ENCODE measurements around the gene MTCL1. TPM values are rescaled to one million over a fixed set of nuclear protein-coding genes. Genes with fewer than 3 reads are reported as not detected.

MTCL1 gene
- total RNA-seq, 1 donor from 2014 or later: 2.9 TPM

DNA sequence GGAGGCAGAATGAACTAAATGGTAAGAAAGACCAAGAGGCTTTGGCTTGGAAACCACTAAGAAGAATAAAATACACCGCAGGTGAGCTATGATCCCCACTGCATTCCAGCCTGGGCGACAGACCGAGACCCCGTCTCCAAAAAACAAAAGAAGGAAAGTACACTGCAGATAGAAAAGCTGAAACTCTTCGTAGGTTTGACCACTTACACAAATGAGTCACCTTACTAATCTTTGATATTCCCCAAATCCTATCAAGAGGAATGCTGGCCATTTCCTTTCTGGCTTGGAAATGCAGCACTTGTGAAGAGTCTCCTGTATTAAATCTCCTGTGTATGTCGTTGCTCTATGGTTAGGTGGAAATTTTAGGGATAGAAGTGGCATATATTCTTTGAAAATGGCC is 108.8 kb downstream of the MTCL1 start:
- TF ChIP-seq, protein P1, sequence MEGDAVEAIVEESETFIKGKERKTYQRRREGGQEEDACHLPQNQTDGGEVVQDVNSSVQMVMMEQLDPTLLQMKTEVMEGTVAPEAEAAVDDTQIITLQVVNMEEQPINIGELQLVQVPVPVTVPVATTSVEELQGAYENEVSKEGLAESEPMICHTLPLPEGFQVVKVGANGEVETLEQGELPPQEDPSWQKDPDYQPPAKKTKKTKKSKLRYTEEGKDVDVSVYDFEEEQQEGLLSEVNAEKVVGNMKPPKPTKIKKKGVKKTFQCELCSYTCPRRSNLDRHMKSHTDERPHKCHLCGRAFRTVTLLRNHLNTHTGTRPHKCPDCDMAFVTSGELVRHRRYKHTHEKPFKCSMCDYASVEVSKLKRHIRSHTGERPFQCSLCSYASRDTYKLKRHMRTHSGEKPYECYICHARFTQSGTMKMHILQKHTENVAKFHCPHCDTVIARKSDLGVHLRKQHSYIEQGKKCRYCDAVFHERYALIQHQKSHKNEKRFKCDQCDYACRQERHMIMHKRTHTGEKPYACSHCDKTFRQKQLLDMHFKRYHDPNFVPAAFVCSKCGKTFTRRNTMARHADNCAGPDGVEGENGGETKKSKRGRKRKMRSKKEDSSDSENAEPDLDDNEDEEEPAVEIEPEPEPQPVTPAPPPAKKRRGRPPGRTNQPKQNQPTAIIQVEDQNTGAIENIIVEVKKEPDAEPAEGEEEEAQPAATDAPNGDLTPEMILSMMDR (IDR thresholded peaks at IDR 0.05): no peak
- intact Hi-C loops (cut with micrococcal nuclease): no loop called here
- POLR2A ChIA-PET: no interaction called here

DNA sequence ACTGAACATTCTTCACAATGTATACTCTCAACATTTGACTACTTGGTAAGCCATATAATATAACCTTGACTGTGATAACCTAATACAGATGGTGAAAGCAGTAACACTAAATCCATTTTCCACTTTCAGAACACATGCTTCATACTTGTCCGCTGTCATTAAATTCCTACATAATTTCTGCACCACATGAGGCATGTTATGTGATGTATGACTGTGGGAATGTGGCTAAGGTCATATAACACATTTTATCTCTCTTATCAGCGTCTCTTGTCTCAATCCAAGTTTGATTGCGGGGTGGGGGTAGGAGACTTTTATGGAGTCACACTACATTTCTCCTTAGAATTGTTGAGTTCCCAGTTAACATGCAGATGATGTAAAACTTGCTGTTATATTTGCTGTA is 110.9 kb downstream of the MTCL1 start:
- peaks cover 5% of the 10 kb centered on the region for H3K4me1 Mint-ChIP-seq

More for the DNA sequence above, 108.8 kb downstream of the MTCL1 start:
- peaks cover 11% of the 10 kb centered on the region for H3K4me1 Mint-ChIP-seq
- CTCF ChIA-PET: no interaction called here
- H3K9me3 Mint-ChIP-seq: no peaks in the 10 kb centered on the region
- H3K4me3 Mint-ChIP-seq: no peak overlapping the region
- ATAC-seq (ENCODE audit: low read depth): no peak
- peaks cover 7% of the 10 kb centered on the region for H3K36me3 Mint-ChIP-seq (ENCODE audit: low read depth)
- H3K27ac Mint-ChIP-seq: no peak overlapping the region
- DNase-seq: no peak
- no peaks in the 10 kb centered on the region for H3K27me3 Mint-ChIP-seq

DNA sequence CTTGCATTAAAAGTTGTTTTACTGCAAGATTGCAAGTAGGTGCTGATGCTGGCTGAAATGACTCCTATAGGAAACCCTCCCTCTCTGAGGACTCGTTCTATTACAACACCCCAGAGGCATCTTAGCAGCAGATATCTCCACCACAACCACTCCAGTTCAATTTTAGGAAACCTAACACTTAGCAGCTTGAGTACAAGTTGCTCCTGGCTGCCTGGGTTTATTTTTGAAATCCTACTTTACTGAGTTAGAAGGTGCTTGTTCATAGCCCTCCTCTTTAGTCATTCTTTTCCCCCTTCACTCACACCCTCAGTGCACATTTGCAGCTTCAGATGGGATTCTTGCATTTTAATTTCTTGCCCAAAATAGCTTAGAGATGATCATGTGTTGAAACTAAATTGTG is 111.5 kb downstream of the MTCL1 start:
- intact Hi-C loops (cut with micrococcal nuclease): no loop called here
- CTCF ChIA-PET: no interaction called here
- H3K4me3 Mint-ChIP-seq: no peak overlapping the region

More for the DNA sequence above, 110.9 kb downstream of the MTCL1 start:
- ChIA-PET CTCF (no interaction called here), POLR2A (no interaction called here)
- H3K27ac Mint-ChIP-seq: no peak overlapping the region
- H3K27me3 Mint-ChIP-seq: no peaks in the 10 kb centered on the region
- H3K9me3 Mint-ChIP-seq: no peaks in the 10 kb centered on the region
- peaks cover 7% of the 10 kb centered on the region for H3K36me3 Mint-ChIP-seq (ENCODE audit: low read depth)
- DNase-seq (no peak), ATAC-seq (ENCODE audit: low read depth) (no peak)
- TF ChIP-seq, protein P1 (IDR thresholded peaks at IDR 0.05): no peak
- no peak overlapping the region for H3K4me3 Mint-ChIP-seq
- intact Hi-C loops (cut with micrococcal nuclease): no loop called here

DNA sequence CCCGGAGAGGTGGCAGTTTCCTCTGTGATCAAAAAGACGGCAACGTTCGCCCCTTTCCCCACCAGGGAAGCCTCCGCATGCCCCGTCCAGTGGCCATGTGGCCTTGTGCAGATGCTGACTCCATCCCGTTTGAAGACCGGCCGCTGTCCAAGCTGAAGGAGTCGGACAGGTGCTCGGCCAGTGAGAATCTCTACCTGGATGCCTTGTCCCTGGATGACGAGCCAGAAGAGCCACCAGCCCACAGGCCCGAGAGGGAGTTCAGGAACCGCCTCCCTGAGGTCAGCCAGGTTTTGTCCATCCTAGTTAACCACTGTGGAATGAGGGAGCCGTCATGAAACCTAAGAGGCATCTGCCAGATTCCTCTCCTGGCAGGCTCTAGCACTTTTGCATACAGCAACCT is 113.6 kb downstream of the MTCL1 start:
- CTCF ChIA-PET: no interaction called here
- H3K27me3 Mint-ChIP-seq: no peaks in the 10 kb centered on the region
- no peaks in the 10 kb centered on the region for H3K4me1 Mint-ChIP-seq
- H3K9me3 Mint-ChIP-seq: no peaks in the 10 kb centered on the region
- intact Hi-C loops (cut with micrococcal nuclease): no loop called here
- POLR2A ChIA-PET: no interaction called here
- ATAC-seq (ENCODE audit: low read depth) (no peak), DNase-seq (no peak)
- H3K36me3 Mint-ChIP-seq (ENCODE audit: low read depth): peaks cover 4% of the 10 kb centered on the region
- no peak overlapping the region for H3K4me3 Mint-ChIP-seq
- no peak overlapping the region for H3K27ac Mint-ChIP-seq
- TF ChIP-seq, protein P1 (IDR thresholded peaks at IDR 0.05): no peak

More for the DNA sequence above, 111.5 kb downstream of the MTCL1 start:
- TF ChIP-seq, protein P1 (IDR thresholded peaks at IDR 0.05): no peak
- Mint-ChIP-seq H3K4me1 (peaks cover 4% of the 10 kb centered on the region), H3K36me3 (ENCODE audit: low read depth) (peaks cover 7% of the 10 kb centered on the region), H3K9me3 (no peaks in the 10 kb centered on the region), H3K27ac (no peak overlapping the region), H3K27me3 (no peaks in the 10 kb centered on the region)
- DNase-seq: no peak
- POLR2A ChIA-PET: no interaction called here
- no peak for ATAC-seq (ENCODE audit: low read depth)

DNA sequence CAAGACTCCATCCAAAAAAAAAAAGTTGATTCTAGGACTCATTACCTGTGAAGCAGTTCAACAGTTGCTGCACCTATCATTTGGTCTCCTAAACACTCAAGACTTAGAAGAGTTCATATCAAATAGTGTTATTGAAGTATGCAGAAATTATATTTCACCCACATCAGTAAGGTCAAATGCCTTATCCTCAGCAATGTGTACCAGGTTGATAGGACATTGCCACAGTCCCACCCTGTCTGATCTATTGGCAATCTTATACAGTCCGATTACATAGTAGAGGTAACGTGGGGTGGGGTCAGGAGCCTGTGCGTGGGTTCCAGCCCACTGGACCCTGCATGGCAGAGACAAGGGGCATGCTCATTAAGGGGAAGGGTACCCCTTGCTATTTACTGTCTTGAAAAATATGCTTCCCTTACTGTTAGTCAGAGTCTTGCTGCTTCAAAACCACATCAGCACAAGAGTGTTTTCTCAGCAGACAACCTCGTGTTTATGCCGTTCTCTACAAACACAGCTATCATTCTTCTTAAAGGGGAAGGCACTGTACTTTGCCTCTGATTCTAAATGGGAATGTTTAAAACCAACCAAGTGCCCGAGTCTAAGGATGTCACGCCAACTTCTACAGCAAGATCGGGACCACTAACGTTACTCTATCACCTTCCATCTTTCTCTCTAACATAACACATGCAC is 115.2 kb downstream of the MTCL1 start:
- Mint-ChIP-seq H3K4me3 (no peak overlapping the region), H3K27me3 (no peaks in the 10 kb centered on the region), H3K4me1 (no peaks in the 10 kb centered on the region), H3K27ac (no peak overlapping the region), H3K9me3 (no peaks in the 10 kb centered on the region), H3K36me3 (ENCODE audit: low read depth) (peaks cover 2% of the 10 kb centered on the region)
- CTCF ChIA-PET: no interaction called here
- DNase-seq (no peak), ATAC-seq (ENCODE audit: low read depth) (no peak)
- TF ChIP-seq, protein P1 (IDR thresholded peaks at IDR 0.05): no peak
- intact Hi-C loops (cut with micrococcal nuclease): no loop called here
- POLR2A ChIA-PET: no interaction called here
